NCI-H510A treated with DMSO at 0.1 percent for 48 hours (cell line): ENCODE data around the gene TLE1.
"Not testable (repeated sequence)": the region's sequence is repeated elsewhere in the genome, so short reads cannot be mapped to it uniquely, and the experiment has no call there.

ENCODE experiments used
- DNase-seq: peaks from one replicate; lab custom pipeline; 2025; lab: John Stamatoyannopoulos, UW

TLE1 gene

GRCh38 chr9:81689343-81690175 lies at the start of gene TLE1:
Gene TLE1 (minus strand): TSS chr9:81689547. CDS start chr9:81688240, 1,307 bp downstream.
- peak; percentile 97 for DNase-seq

- no peak for DNase-seq
Measured at GRCh38 chr9:81737871-81738507, 48.6 kb upstream of the TLE1 start.

GRCh38 chr9:81730498-81730897 lies 41.2 kb upstream of the TLE1 start:
- DNase-seq: not testable (repeated sequence)

GRCh38 chr9:81729135-81729534 lies 39.8 kb upstream of the TLE1 start:
- DNase-seq: no peak

- DNase-seq: no peak
Measured at GRCh38 chr9:81724242-81724889, 35.0 kb upstream of the TLE1 start.

- DNase-seq: no peak
Measured at GRCh38 chr9:81722277-81722676, 32.9 kb upstream of the TLE1 start.

- DNase-seq: no peak
Measured at GRCh38 chr9:81720450-81721086, 31.2 kb upstream of the TLE1 start.

- no peak for DNase-seq
Measured at GRCh38 chr9:81719972-81720371, 30.6 kb upstream of the TLE1 start.

GRCh38 chr9:81718244-81718643 lies 28.9 kb upstream of the TLE1 start:
- DNase-seq: no peak

GRCh38 chr9:81717747-81718077 lies 28.4 kb upstream of the TLE1 start:
- DNase-seq: no peak

- DNase-seq: no peak
Measured at GRCh38 chr9:81717061-81717746, 27.9 kb upstream of the TLE1 start.

GRCh38 chr9:81716409-81716808 lies 27.1 kb upstream of the TLE1 start:
- no peak for DNase-seq

GRCh38 chr9:81705578-81705977 lies 16.2 kb upstream of the TLE1 start:
- no peak for DNase-seq

- no peak for DNase-seq
Measured at GRCh38 chr9:81694541-81694940, 5.2 kb upstream of the TLE1 start.

GRCh38 chr9:81693671-81694378 lies 4.5 kb upstream of the TLE1 start:
- DNase-seq: no peak

GRCh38 chr9:81690251-81690851 lies 1.0 kb upstream of the TLE1 start:
- peak; percentile 77 for DNase-seq

GRCh38 chr9:81689093-81689342 lies 329 bp downstream of the TLE1 start:
- peak; percentile 32 for DNase-seq

GRCh38 chr9:81688262-81689092 lies 870 bp downstream of the TLE1 start:
- not testable (repeated sequence) for DNase-seq

- no peak for DNase-seq
Measured at GRCh38 chr9:81687521-81688261, 1.7 kb downstream of the TLE1 start.
